ENCODE measurements around the gene ADRA2C.

ADRA2C gene

DNA sequence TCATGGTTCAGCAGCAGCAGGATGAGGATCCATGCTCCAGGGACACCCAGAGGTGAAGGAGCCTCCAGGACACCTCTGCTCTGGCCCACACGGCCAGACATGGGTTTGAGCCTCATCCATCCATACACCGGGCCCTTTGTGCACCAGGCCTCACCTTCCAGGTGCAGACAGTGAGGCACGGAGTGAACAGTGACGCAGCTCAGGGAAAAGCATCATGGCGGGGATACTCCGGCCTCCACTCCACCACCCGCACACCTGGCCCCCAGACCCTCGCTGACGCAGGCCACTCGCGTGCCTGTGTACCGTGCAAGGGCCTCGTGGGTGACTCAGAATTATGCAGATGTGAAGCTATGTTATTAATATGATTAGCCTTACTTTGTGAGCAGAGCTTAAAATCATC, 33.3 kb downstream of the ADRA2C start:
- no peak for DNase-seq

DNA sequence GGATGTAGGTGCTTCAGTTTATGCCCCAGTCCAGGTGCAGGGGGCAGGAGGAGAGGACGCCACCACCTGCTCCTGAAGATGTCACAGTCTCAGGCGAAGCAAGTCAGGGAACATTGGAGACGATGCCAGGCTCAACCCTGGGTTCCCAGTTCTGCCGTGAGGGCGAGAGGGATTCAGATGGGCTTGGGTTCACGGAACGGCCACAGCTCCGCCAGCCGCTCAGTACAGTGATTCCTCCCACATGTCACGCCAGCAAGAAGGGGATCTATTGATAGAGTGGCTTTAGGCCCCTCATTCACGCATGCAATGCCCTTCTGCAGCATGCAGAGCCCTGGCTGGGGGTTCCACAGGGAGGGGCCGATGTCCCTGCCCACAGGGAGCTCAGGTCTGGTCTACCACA, 34.2 kb downstream of the ADRA2C start:
- DNase-seq: no peak

DNA sequence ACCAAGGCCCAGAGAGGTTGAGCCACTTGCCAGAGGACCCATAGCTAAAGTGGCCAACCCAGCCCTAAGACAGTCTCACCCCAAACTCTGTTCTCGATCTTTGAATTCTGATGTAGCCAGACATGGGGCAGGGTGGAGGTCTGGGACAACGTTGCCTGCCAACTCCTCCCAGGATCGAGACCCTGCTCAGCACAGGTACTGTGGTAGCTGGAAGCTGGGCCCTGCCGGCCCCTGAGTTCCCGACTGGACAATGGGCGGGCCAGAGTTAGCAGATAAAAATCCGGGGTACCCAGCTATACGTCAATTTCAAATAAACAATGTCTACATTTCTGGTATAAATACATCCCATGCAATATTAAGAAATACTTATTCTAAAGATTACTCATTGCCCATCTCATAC, 35.3 kb downstream of the ADRA2C start:
- DNase-seq: no peak

DNA sequence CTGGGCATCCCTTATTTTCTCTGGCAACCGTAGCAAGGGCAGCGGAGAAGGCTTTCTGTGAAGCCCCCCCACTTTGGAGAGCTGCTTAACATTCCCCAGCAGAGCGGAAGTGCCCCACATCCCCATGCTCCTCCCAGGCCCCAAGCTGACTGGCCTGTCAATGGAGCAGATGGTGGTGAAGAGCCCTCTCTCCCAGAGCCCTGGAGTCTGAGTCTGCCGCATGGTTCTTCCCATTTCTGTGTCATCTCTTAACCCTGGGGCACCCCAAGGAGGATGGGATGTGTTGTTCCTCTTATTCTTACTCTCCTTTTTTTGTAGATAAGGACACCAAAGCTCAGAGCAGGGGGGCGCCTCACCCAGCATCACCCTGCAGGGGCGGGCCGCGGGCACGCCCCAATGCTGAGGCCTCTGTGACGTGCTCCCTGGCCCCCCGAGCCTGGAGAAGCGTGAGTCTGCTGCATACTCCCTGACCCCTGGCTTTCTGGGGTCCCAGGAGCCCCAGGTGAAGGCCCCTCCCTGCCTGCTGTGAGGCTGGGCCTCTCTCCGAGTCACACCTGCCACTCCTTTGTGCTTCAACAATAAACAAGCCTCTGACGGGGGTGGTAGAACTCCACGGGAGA, 35.9 kb downstream of the ADRA2C start:
- DNase-seq: no peak

DNA sequence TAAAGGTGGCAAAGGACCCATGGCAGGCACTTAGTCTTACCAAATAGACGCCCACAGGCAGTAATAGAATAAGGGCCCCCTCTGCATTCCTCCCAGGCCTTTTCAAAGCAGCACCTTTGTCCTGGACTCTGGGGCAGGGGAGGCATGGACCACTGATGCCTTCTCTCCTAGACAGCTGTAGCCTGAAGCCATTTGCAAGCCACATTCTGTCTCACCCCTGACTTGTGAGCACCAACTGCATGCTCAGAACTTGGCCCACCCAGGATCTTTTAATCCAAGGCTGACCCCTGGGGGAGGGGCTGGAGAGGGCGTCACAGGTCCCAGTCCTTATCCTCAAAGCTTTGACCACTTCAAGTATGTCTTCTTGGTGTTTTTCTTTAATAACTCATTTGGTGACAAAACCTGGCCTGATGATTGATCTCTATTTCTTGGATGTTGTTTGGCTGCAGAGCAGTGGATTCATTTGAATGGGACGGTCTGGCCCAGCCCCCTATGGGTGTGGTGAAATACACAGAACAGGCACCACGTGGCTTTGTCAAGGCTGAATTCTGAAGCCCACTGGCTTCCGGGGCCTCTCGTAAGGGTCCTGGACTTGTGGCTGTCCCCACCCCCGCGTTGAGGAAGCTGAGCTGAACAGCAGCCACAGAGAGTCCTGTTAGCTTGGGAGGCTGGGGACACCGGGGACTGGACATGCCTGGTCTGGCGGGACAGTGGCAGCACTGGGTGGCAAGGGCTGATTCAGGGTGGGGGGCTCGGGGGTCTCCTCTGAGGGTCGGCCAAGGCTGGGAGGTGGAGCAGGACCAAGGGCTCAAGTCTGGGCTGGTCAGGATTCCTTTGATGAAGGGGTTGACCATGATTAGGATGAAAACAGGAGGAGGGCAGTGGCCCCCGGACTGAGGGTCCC, 36.6 kb downstream of the ADRA2C start:
- DNase-seq: no peak

DNA sequence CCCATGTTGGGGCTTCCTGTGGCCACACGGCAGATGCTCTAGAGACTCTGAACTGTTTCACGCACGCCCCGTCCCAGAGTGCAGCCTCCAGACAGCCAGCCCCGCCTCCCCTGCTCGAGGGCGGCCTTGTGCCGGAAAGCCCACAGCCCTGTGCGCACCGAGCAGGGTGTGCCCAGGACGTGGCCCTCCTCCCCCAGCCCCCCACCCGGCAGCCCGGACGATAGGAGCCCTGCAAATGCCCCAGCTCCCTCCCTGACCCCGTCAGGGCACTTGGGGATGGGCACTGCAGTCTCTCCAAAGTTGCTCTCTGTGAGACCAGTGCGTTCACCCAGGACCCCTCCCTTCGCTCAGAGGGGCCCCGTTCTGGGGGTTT, 37.3 kb downstream of the ADRA2C start:
- DNase-seq: no peak

DNA sequence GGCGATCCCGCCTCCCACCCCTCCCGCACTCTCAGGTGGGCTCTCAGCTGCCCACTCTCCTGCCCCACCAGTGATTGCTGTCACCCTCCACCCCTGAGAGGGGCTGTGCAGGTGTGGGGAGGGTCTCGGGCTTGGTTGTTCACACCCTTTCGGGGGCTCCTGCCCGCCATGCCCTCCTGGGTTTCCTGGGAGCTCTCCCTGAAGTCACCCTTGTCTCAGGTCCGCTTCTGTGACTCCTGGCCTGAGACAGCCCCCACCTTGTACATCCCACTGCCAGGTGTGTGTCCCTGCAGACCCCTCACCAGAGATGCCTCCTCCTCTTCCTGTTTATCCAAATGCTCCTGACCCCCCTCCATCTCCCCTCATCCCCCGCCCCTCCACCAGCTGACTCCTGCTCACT, 37.8 kb downstream of the ADRA2C start:
- DNase-seq: no peak

DNA sequence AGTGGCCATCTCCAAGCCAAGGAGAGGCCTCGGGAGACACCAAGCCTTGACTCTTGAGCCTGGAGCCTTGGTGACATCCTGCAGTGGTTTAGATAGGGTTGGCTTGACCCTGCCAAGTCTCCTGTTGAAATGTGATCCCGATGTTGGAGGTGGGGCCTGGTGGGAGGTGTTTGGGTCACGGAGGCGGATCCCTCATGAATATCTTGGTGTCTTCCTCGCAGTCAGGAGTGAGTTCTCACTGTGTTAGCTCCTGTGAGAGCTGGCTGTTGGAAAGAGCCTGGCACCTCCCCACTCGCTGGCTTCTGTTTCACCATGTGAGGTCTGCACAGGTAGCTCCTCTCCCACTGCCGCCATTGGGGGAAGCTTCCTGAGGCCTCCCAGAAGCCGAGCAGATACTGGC, 38.8 kb downstream of the ADRA2C start:
- DNase-seq: no peak

DNA sequence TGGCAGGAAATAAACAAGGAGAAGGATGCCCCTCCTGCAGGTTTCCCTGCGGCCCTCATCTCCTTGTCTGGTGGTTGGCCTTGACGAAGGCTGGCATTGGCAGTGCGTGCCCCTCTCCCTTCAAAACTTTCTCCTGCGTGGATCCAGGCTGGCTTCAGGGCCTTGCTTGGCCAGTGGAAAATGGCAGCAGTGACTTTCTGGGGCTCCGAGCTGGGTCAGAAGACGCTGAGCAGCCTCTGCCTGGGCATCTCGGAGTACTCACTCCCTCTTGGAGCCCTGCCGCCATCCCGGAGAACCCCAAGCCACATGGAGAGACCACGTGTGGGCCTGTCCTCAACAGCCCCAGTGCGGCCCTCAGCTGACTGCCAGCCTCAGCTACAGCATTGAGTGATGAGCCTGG, 39.5 kb downstream of the ADRA2C start:
- DNase-seq: no peak

DNA sequence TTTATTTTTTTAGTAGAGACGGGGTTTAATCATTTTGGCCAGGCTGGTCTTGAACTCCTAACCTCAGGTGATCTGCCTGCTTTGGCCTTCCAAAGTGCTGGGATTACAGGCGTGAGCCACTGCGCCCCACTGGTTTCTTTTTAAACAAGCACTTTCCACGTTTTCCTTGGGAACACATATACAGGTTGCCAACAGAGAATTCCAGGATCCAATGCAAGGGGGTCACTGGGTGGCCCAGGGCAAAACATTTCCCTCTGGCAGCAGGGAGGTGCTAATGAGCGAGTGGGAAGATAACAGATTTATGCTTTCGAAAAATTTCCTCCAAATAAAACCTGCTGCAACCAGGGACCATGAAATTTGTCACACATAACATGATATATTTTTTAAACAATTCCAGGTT, 41.1 kb downstream of the ADRA2C start:
- no peak for DNase-seq

DNA sequence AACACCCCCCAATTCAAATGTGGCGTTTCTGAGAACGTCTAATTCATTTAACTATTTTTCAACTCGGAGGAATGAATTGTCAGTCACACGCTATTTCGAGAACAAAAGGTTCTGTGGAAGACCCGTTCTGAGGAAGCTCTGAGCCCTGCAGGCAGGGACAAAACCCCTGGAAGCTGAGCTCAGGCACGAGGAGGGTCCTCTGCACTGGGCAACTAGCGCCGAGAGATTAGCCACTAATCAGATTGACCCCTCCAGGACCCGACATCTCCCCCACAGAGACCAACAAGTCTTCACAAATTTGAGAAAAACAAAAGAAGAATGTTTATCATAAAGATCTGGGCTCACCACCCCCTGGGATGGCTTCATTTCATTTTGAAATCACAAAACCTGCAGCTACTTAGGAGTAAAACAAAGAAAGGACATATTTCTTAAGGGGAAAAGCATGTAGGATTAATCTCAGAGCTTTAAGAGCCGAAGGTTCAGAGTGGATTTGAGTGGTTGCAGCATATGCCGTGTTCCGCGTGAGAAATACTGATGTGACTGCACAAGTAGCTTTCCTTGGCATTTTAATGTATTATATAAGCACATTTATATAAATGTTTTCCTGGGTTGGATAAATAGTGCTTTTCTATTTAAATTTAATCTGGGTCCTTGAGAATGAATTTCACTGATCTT, 41.8 kb downstream of the ADRA2C start:
- no peak for DNase-seq

DNA sequence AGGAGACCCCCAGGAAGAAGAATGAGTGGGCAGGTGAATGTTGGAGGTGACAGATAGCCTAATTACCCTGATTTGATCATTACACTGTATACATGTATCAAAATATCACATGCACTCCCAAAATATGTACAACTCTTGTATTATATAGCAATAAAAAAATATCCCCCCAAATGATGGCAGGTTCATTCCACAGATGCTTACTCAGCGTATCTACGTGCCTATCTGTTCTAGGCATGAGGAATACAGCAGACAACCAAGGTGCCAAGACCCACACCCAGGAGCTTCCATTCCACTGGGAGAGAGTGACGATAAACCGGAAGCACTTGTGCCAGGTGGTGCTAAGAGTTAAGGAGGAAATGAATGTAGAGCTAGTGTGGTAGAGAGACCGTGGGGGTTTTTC, 42.4 kb downstream of the ADRA2C start:
- DNase-seq: no peak

DNA sequence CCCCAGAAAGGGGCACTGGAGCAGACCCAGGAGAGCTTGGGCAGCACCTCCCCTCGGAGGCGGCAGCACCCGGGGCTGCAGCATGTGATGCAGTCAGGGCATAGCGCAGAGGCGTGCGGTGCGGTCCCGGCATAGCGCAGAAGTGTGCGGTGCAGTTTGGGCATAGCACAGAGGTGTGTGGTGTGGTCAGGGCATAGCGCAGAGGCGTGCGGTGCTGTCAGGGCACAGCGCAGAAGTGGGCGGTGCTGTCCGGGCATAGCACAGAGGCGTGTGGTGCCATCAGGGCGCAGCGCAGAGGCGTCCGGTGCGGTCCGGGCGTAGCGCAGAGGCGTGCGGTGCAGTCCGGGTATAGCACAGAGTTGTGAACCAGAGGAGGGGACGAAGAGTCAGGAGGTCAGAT, 42.8 kb downstream of the ADRA2C start:
- DNase-seq: no peak

DNA sequence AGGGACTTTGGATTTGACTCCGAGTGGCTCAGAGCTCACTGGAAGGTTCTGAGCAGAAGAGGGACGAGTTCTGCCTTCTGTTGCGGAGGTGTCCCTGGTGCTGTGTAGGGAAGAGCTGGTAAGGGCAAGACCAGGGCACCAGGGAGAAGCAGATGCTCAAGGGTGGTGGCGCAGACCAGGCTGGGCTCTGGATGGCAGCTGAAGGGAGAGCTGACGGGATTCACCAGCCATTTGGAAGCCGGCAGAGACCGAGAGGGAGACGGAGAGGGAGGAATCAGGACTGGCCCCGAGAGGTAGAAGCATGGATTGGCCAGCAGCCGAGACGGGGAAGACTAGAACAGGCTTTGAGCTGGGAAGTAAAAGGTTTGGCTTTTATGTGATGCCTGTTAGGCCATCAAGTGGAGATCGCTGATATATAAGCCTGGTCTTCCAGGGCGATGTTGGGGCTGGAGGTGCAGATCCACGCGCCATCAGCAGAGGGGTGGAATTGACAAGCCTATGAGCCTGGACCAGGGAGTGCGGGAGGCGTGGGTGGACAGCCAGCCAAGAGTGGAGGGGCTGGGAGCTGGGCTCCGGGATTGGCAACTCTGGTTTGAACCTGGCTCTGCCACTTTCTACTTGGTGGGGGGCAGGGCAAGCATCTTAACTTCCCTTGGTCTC, 43.4 kb downstream of the ADRA2C start:
- DNase-seq: no peak

DNA sequence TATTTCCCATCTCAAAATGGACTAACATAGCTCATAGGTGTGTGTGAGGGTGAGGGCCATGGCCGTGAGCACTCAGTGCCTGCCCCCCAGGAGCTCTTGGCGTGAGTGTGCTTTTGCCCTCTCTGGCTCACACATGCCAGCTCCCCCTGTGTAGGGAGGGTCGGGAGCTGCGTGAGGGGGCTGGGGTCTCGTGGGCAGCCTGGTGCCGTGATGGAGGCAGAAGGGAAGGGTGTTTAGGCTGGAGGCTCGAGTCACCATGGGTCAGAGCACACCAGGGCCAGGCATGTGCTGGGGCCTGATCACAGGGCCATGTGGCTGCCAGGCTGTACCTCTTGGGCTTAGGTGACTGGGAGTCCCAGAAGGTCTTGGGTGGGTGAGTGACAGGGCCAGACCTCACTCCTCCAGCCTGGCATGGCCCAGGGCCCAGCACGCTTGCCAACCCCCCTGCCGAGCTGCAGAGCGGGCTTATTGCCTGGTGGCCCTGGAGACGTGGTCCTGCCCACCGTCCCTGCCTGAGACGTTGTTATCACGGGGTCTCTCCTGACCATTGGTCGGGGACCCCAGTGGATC, 44.0 kb downstream of the ADRA2C start:
- no peak for DNase-seq

DNA sequence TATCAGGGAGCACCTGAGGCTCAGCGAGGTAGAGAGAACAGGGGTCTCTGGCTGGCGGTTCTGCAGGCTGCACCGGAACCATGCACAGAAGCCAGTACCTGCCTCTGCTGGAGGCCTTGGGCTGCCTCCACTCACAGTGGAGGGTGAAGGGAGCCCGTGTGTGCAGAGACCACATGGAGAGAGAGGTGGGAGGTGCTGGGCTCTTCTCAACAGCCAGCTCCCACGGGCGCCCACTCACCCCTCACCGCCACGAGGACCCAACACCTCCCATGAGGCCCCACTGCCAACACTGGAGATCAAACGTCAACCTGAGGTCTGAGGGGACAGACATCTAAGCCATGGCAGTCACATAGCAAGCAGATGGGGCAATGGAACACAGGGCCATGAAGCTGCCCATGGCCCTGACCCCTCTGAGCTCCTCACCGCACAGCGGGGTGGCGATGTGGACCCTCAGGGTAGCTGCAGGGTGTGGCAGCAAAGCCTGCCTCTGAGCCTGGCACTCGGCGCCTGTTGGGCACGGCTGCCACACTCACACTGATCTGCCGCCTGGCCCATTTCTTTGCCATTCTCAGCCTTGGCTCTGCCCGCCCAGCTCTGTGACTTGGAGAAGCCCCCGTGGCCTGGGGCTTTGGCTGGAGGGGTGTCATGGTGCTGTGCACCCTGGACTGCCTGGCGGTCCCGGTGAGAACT, 44.8 kb downstream of the ADRA2C start:
- DNase-seq: no peak

DNA sequence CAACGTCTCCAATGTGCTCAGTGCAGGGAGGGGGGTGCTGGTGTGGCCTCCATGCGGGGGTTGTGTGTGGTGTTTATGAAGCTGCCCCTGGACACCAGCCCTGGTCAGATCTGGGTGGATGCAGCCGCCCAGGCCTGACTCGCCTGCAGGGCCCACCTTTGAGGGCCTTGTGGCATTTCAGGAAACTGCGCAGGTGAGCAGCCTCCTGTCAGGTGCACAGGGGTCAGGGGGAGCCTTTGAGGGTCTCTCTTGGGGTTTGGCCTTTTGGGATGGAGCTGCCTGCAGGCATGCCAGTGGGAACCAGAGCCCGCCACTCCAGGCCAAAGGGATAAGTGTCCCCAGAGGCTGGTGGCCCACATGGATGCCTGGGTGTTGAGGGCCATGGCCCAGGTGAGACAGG, 45.4 kb downstream of the ADRA2C start:
- DNase-seq: no peak

DNA sequence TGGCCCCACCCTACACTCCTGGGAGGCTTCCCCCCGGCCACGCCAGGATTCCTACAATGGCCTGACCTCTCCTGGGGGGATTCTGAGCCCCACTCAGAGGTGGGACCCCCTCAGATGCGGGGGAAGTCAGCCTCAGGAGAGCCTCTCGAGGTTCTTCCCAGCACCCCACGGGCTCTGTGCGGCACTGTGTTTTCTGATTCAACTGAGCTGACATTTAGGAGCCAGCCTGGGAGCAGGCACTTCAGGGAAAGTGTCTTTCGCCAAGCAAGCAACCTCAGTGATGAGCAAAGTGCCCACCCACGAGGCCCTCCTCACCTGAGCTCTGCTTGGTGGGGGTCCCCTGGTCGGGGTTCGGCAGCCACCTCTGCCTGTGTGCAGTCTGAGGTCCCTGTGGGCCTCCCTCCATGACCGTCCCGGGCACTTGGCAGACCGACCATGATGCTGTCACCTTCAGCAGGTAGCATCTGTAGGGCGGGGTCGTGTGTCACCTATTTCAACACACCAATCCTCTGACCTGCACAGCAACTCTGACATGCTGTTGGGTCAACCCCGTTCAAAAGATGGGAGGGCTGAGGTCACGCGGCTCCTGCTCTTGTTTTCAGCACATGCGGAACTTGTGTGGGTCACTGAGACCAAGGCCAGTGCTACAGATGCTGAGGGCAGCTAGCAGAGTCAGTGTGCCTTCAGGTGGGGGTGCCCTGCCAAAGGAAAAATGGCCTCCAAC, 46.2 kb downstream of the ADRA2C start:
- no peak for DNase-seq

DNA sequence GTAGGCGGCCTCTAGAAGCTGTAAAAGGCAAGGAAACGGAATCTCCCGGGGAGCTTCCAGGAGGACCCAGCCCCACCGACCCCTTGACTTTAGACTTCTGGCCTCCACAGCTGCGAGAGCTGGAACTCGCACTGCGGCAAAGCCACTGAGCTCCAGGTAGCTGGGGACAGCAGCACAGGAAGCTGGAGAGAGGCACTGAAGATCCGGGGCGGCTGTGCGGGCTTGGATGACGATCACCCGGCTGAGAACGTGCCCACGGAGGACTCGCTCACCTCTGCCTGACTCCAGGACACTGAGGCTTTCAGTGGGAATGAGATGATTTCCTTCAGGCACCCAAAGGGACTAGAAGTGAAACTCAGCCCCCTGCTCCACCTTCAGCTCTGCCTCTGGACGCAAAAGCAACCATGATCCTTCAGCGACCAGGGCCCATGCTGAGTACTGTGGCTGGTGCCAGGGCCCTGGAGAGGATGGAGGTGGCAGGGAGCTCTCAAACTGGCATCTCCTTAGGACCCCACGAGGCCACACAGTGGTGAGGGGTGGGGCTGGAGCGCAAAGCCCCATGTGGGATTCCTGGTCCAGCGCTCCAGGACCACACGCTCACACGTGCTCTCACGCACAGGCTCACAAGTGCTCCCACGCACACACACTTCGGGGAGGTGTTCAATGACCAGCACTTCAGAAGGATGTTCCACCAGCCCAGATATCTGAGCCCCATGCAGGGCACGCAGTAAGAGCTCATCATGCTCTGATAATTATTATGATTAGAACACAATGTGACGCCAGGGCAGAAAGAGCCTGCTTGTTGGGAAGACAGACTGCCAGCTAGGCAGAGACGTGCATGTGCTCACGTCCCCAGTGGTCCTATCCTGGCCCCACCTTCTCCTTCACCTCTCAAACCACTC, 47.2 kb downstream of the ADRA2C start:
- no peak for DNase-seq

DNA sequence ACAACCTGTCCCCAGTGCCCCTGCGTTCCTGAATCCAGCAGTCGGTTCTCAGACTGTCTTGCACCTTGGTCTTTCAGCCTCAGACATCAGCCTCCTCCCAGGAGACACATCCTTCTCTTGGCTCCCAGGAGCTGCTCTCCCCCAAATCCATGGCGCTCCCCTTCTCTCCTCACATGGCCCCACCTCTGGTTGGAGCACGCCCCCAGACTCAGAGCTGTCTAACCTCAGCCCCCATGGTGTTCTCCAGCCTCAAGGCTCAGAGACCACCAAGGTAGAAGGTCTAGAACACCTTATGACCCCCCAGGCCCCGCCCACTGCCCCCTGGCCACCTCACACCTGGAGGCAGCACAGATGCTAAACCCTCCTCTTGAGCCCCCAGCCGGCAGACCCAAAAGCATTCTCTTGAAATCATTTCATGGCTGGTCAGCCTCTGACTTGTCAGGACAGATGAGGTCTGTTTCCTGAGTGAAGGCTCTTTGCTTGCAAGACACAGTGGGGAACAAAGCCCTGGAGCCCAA, 47.9 kb downstream of the ADRA2C start:
- no peak for DNase-seq
